Right atrium auricular region (tissue), 2 donors: ENCODE results near the gene PDSS2. TPM values are rescaled to one million over a fixed set of nuclear protein-coding genes. Genes with fewer than 3 reads are reported as not detected.
"Not testable (repeated sequence)": the region's sequence is repeated elsewhere in the genome, so short reads cannot be mapped to it uniquely, and the experiment has no call there.

ENCODE experiments used
- DNase-seq: peaks from one replicate; pipeline ENCODE4 v3.0.0-alpha.2; 2019; ENCODE audit warnings: low spot score
- H3K27ac ChIP-seq, 2 donors: fragments of 200-600 bp; sonication (generic); 1 replicate in 1 of 2; 2 replicates in 1 of 2; pipeline ENCODE4 v1.5.1; 2016 to 2019
- H3K27me3 ChIP-seq, 2 donors: fragments of 200-600 bp; sonication (generic); one replicate each; pipeline versions ENCODE4 v1.5.1 to v1.6.0; 2017 to 2019
- H3K36me3 ChIP-seq: fragments of 200-600 bp; sonication (generic); one replicate; pipeline ENCODE4 v1.5.1; 2016
- H3K4me1 ChIP-seq, 2 donors: fragments of 200-600 bp; sonication (generic); one replicate each; pipeline versions ENCODE4 v1.5.1 to v1.6.0; 2017 to 2019
- H3K4me3 ChIP-seq, 2 donors: fragments of 200-600 bp; sonication (generic); 1 replicate in 1 of 2; 2 replicates in 1 of 2; pipeline ENCODE4 v1.5.1; 2017 to 2019; ENCODE audit warnings: mild to moderate bottlenecking in 1 of 2, moderate library complexity in 1 of 2
- H3K9me3 ChIP-seq, 2 donors: fragments of 200-600 bp; sonication (generic); one replicate each; pipeline ENCODE4 v1.5.1; 2019
- total RNA-seq, 2 donors: library from RNA; depleted of rRNA; stranded (reverse); fragments of >200 nt; gene quantifications; one replicate each; pipeline ENCODE4 v1.1.0, GENCODE V29; 2016
- TF ChIP-seq, protein P1 (sequence below), 2 donors: fragments of 200-600 bp; sonication (generic); IDR thresholded peaks; one replicate each; pipeline ENCODE4 v1.5.1; 2019; ENCODE audit warnings: antibody characterized with exemption in 2 of 2

PDSS2 gene
- total RNA-seq, 2 donors from 2014 or later = 8.8 to 18.2 TPM

DNA sequence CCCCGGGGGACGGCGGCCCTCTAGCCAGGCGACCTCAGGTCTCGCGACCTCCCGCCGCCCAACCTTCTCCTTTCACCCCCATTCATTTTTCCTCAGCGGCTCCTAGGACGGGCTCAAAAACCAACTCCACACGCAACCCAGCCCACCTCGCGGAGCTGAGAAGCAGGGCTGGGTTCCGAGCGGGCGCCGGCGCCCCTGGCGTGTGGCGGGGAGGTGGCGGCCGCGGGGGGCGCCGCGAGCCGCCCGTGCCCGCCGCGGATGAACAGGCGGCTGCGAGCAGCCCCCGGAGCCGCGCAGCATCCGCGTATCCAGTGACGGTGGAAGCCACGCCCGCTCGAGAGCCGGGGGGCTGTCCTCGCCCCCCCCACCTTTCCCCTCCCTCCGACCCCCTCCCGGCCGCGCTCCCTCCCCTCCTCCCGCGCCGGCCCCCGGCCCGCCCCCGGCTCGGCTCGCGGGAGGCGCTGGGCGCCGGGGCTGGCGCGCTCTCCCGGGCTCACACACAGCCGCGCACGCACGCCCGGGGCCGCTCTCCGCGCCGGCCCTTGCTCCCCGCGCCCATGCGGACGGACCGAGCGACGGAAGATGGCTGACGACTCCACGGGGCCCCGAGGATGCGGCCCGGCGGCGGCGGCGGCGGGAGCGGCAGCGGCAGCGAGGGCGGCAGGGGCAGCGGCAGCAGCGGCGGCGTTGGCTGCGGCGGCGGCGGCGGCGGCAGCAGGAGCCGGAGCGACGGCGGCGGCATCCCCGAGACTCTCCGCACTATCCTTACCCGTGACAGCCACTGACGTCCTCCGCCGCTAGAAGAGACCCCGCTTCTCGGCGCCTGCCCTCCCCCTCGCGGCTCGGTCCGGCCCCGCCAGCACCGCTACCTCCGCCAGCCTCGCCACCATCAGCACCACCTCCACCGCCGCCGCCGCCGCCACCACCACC is 30.5 kb upstream of the PDSS2 start, which contains the start of gene SOBP:
TSS of gene SOBP (plus strand) at position 482 of the 930 bp plus-strand sequence. CDS start 500 bp downstream, outside the sequence.
- peak within 1 kb of the TSS; percentile 80 to 81 for H3K4me3 ChIP-seq
- H3K27ac ChIP-seq = peak within 1 kb of the TSS; percentile 91
- peak; percentile 66 for DNase-seq
- TF ChIP-seq, protein P1, sequence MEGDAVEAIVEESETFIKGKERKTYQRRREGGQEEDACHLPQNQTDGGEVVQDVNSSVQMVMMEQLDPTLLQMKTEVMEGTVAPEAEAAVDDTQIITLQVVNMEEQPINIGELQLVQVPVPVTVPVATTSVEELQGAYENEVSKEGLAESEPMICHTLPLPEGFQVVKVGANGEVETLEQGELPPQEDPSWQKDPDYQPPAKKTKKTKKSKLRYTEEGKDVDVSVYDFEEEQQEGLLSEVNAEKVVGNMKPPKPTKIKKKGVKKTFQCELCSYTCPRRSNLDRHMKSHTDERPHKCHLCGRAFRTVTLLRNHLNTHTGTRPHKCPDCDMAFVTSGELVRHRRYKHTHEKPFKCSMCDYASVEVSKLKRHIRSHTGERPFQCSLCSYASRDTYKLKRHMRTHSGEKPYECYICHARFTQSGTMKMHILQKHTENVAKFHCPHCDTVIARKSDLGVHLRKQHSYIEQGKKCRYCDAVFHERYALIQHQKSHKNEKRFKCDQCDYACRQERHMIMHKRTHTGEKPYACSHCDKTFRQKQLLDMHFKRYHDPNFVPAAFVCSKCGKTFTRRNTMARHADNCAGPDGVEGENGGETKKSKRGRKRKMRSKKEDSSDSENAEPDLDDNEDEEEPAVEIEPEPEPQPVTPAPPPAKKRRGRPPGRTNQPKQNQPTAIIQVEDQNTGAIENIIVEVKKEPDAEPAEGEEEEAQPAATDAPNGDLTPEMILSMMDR (IDR thresholded peaks at IDR 0.05) = no peak
- no peaks in the 10 kb centered on the region for H3K9me3 ChIP-seq
- no peaks in the 10 kb centered on the region for H3K36me3 ChIP-seq
- H3K27me3 ChIP-seq = no peaks in the 10 kb centered on the region
- H3K4me1 ChIP-seq = peaks cover 0 to 45% of the 10 kb centered on the region in 2 donors

DNA sequence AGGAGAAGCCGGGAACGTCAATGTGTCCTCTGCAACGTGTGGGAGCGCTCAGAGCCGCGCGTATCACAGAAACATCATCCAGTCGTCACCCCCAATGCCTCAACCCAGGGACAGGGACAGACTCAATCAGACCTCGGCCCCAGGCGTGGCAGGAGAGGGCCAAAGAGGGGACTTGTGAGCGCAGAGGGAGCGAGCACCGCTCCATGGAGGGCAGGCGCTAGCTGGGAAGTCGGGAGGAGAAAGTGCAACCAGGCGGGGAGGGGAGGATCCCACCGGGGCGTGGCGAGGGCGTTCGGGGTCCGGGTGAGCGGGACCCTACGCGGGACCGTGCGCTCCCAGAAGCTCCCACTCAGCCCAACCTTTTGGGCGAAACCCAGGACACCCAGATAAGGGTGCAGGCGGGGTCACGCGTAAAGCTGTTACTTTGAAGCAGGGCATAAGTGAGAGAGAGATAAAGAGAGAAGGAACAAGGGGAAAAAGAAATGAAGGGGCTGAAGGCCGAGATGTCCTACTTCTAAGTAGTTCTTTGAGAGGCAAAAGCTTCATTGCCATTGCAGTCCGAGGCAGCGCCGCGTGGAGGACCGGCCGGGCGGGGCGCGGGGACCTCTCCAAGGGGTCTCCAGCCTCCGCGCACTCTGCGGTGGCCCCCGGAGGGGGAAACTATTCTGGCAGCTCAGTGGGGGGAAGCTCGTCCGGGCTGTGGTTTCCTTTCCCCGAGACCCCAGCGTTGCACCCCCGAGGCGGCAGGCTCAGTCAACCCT is 29.7 kb upstream of the PDSS2 start:
- peaks cover 0 to 36% of the 10 kb centered on the region in 2 donors for H3K4me1 ChIP-seq
- no peaks in the 10 kb centered on the region for H3K36me3 ChIP-seq
- H3K27ac ChIP-seq = peak overlapping the region; percentile 91
- no peaks in the 10 kb centered on the region for H3K27me3 ChIP-seq
- H3K4me3 ChIP-seq = peak overlapping the region; percentile 80 to 81
- DNase-seq = peak; percentile 65
- no peaks in the 10 kb centered on the region for H3K9me3 ChIP-seq
- TF ChIP-seq, protein P1 (IDR thresholded peaks at IDR 0.05) = no peak

DNA sequence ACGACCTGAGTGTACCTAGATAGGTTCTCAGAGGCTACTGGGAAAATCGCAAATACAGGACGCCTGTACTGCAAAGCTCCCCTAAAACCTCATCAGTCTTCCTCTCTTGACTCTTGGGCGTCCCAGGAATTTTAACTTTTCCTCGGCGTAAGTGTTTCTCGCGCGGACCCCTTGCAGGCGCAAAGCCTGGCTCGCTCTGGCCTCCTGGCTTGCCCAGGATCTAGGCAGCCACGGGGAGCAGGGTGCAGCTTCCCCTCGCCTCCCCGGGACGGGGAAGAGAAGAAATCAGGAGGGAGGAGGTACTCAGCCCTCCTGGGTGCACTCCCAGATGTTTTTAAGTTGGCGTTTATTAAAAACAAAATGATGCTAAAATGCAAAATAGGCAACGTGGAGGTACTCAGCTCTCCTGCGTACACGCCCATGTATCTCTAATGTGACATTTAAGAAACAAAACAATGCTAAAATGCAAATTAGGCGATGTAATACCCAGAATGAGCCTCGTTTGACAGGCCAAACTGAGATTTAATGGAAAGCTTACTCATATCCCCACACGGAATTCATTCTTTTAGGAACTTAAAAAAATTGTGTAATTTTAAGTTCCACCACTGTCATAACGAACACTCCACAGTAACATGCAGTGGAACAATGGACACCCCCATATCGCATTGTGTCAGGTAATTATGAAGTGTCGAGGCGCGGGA is 29.0 kb upstream of the PDSS2 start:
- no peaks in the 10 kb centered on the region for H3K27me3 ChIP-seq

DNA sequence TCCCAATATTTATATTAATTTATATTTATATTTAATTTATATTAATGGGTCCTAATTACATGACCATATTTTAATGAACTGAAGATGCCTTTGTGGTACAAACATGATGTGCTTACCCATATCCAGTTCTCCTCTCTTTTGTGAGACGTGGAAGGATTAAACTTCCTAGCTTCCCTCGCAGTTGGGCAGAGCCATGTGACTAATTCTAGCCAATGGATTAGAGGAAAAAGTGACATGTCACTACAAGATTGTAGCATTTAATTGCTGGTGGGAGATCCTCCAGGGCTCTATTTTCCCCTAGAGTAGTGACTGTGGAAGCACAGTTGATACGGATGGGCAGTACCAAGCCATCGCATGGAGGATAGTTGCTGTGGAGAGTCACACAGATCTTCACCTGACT is 25.8 kb upstream of the PDSS2 start:
- Histone ChIP-seq H3K9me3 (no peaks in the 10 kb centered on the region), H3K27ac (no peak overlapping the region), H3K4me1 (peaks cover 0 to 8% of the 10 kb centered on the region in 2 donors), H3K36me3 (no peaks in the 10 kb centered on the region), H3K27me3 (no peaks in the 10 kb centered on the region), H3K4me3 (no peak overlapping the region)
- TF ChIP-seq, protein P1 (IDR thresholded peaks at IDR 0.05) = no peak
- no peak for DNase-seq

More for the DNA sequence above, 29.0 kb upstream of the PDSS2 start:
- peaks cover 0 to 29% of the 10 kb centered on the region in 2 donors for H3K4me1 ChIP-seq
- no peaks in the 10 kb centered on the region for H3K36me3 ChIP-seq
- TF ChIP-seq, protein P1 (IDR thresholded peaks at IDR 0.05) = no peak
- H3K4me3 ChIP-seq = peak overlapping the region; percentile 80 to 81
- peak overlapping the region; percentile 91 for H3K27ac ChIP-seq
- DNase-seq = no peak
- no peaks in the 10 kb centered on the region for H3K9me3 ChIP-seq

DNA sequence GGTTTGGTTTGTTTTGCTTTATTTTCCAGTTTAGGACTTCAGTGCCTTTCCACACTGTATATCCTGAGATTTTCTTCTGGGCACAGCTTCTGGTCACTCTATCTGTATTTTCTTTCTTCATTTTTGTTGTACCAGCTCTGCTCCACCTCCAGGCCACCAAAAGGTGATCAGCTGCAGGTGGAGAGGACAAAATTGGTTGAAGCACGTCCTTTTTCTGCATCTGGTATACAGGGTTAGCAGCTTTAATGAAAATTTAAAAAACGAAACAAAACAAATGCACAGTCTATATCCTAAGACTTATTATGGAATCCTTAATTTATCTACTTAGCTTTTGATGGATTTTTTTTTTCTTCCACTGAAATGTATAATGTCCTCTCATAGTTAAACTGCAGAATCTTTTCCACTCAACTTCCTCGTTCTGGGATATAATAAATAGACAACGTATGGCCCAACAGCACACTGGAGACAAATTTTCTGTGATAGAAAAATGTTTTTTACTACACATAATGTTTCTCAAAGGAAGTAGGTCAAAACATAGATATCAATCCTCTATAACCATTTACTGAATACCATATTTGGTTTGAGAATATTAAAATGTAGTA is 19.8 kb upstream of the PDSS2 start:
- Histone ChIP-seq H3K36me3 (no peaks in the 10 kb centered on the region), H3K9me3 (no peaks in the 10 kb centered on the region), H3K4me1 (no peaks in the 10 kb centered on the region), H3K4me3 (no peak overlapping the region), H3K27ac (no peak overlapping the region), H3K27me3 (no peaks in the 10 kb centered on the region)
- DNase-seq = no peak
- TF ChIP-seq, protein P1 (IDR thresholded peaks at IDR 0.05) = no peak

DNA sequence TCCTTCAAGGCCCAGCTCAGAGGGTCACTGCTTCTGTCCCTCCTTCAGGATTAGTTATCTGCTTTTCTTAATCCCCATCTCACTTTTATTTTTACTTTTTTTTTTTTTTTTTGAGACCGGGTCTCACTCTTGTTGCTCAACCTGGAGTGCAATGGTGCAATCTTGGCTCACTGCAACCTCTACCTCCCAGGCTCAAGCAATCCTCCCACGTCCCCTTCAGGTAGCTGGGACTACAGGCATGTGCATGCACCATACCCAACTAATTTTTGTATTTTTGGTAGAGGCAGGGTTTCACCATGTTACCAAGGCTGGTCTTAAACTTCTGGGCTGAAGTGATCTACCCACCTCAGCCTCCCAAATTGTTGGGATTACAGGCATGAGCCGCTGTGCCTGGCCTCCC is 16.5 kb upstream of the PDSS2 start:
- H3K27ac ChIP-seq, DNase-seq, H3K27me3 ChIP-seq, H3K9me3 ChIP-seq, H3K4me1 ChIP-seq, H3K4me3 ChIP-seq, H3K36me3 ChIP-seq: not testable (repeated sequence)

DNA sequence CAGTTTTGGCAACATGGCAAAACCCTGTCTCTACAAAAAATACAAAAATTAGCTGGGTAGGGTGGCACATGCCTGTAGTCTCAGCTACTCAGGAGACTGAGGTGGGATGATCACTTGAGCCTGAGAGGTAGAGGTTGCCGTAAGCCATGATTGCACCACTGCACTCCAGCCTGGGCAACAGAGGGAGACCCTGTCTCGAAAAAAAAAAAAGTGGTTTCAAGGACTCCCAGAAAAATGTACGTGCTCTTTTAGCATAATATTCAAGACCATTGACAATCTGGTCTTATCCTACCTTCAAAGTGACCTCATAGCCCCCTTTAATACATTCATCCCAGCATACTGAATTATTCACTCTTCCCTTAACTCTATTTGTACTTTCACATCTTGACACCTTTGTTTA is 16.0 kb upstream of the PDSS2 start:
- not testable (repeated sequence) for H3K27ac ChIP-seq, DNase-seq, H3K9me3 ChIP-seq, H3K36me3 ChIP-seq, H3K4me3 ChIP-seq, H3K27me3 ChIP-seq, H3K4me1 ChIP-seq
